IPS DF 4.7 (cell line): ENCODE measurements around the gene HOXD3.

Experiments
- DNase-seq: peaks from one replicate; pipeline ENCODE4 v3.0.0-alpha.2; 2013; ENCODE audit warnings: low spot score; ENCODE audit errors: extremely low read depth

Gene HOXD3

GRCh38 chr2:176161825-176162626, 4.9 kb downstream of the HOXD3 start:
- no peak for DNase-seq

- DNase-seq = no peak
These were observed 6.0 kb downstream of the HOXD3 start for GRCh38 chr2:176162911-176163671.

GRCh38 chr2:176163672-176164056, 6.6 kb downstream of the HOXD3 start:
- DNase-seq = no peak

GRCh38 chr2:176164201-176164600, 7.1 kb downstream of the HOXD3 start:
- no peak for DNase-seq

- DNase-seq = no peak
These were observed 7.7 kb downstream of the HOXD3 start for GRCh38 chr2:176164611-176165369.

- no peak for DNase-seq
These were observed 8.4 kb downstream of the HOXD3 start for GRCh38 chr2:176165370-176166050.

- DNase-seq = no peak
These were observed 9.2 kb downstream of the HOXD3 start for GRCh38 chr2:176166272-176166671.

- no peak for DNase-seq
These were observed 10.3 kb downstream of the HOXD3 start for GRCh38 chr2:176167398-176167797.

GRCh38 chr2:176169181-176169580, 12.1 kb downstream of the HOXD3 start:
- DNase-seq = no peak

GRCh38 chr2:176169711-176170110, 12.6 kb downstream of the HOXD3 start:
- DNase-seq = no peak

GRCh38 chr2:176170602-176171305, 13.6 kb downstream of the HOXD3 start:
- no peak for DNase-seq

- DNase-seq = no peak
These were observed 14.4 kb downstream of the HOXD3 start for GRCh38 chr2:176171351-176172006.

- DNase-seq = no peak
These were observed 15.1 kb downstream of the HOXD3 start for GRCh38 chr2:176172007-176172894.

GRCh38 chr2:176172895-176173566, 15.9 kb downstream of the HOXD3 start:
- no peak for DNase-seq

- DNase-seq = no peak
These were observed 16.7 kb downstream of the HOXD3 start for GRCh38 chr2:176173567-176174381.

GRCh38 chr2:176174382-176174823, 17.3 kb downstream of the HOXD3 start:
- no peak for DNase-seq

GRCh38 chr2:176174824-176175708, 18.0 kb downstream of the HOXD3 start:
- DNase-seq = no peak
